ENCODE measurements around the gene DUSP22.

The DUSP22 gene

DNA sequence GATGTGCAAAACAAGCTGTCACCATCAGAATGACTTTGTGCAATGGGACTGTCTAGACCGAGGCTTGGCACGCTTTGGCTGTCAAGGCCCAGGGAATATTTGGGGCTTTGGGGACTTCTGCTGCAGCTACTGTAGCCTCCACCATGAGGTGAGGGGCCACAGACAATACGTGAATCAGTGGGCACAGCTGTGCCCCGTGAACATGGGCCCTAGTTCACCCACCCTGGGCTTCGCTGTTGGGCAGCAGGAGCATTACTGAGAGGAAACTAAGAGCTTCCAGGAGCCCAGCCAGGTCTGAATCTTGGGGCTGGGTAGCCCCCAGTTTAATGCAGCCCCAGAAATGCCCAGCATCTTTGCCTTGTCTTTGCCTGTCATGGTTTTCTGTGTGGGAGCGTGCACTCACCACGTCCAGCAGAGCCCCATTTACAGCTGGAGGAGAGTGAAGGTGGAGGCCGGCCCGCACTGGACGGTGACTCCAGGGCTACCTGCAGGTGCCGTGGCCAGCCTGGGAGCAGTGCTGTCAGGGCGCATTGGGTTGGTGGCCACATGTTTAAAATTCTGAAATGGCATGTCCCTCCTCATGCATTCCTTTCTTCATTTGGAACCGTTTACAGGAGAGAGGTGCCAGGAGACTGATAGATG lies 34.7 kb downstream of the DUSP22 start:
- no peak for DNase-seq (ENCODE audit: low read depth)
- H3K4me3 ChIP-seq (ENCODE audit: low read depth, low read length), result peak overlapping the region; percentile 48
- TF ChIP-seq, protein P1, sequence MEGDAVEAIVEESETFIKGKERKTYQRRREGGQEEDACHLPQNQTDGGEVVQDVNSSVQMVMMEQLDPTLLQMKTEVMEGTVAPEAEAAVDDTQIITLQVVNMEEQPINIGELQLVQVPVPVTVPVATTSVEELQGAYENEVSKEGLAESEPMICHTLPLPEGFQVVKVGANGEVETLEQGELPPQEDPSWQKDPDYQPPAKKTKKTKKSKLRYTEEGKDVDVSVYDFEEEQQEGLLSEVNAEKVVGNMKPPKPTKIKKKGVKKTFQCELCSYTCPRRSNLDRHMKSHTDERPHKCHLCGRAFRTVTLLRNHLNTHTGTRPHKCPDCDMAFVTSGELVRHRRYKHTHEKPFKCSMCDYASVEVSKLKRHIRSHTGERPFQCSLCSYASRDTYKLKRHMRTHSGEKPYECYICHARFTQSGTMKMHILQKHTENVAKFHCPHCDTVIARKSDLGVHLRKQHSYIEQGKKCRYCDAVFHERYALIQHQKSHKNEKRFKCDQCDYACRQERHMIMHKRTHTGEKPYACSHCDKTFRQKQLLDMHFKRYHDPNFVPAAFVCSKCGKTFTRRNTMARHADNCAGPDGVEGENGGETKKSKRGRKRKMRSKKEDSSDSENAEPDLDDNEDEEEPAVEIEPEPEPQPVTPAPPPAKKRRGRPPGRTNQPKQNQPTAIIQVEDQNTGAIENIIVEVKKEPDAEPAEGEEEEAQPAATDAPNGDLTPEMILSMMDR (IDR thresholded peaks at IDR 0.05; ENCODE audit: insufficient read depth, low read depth, low read length, missing control alignments), result no peak

DNA sequence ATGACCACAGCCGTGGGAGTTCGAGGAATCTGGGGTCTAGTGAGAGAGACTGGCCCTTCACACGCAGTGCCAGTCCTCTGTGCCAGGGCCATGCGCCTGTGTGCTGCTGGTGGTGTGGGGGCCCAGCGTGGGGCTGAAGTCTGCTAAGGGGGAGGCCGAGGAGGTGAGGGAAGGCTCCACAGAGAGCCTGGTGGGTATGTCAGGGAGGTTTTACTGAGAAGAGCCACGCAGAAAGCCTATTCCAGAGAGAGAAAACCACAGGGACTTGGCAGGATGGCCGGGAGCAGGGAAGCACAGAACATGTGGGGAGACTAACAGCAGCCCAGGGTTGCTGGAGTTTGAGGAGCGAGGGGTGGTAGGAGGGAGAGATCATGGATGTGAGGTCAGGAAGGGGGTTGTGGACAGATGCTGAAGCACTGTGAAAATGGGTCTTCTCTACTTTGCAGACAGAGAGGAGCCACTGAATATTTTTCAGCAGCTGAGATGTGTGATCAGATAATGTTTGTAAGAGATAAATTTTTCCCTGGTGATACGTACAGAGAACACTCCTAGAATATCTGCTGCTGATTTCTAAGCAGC lies 35.3 kb downstream of the DUSP22 start:
- TF ChIP-seq, protein P1 (IDR thresholded peaks at IDR 0.05; ENCODE audit: insufficient read depth, low read depth, low read length, missing control alignments), result no peak
- no peak for DNase-seq (ENCODE audit: low read depth)
- H3K4me3 ChIP-seq (ENCODE audit: low read depth, low read length), result peak overlapping the region; percentile 48

DNA sequence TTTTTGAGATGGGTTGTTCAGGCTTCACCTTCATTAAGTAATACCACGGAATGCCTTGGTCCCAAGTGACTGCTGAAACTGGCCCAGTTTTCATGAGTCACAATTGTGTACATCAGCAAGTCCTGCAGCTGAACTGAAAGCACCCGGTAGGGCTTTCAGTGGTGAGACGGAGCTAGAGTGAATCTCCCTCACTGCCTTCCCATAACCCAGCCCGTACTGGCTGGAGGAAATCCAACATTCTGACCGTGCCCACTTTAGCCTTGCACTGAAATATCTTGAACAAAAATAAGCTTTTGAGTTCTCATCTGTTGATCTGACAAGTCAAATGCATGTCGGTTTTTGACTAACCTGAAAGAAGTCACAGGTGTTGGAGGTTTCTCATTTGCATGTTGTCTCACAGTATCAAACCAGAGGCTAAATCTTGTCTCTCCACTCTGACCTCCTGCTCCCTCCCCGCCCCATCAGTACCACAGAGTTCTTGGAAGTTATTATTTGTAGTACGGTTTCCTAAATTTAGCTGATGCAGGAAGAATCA lies 35.9 kb downstream of the DUSP22 start:
- TF ChIP-seq, protein P1 (IDR thresholded peaks at IDR 0.05; ENCODE audit: insufficient read depth, low read depth, low read length, missing control alignments), result no peak
- H3K4me3 ChIP-seq (ENCODE audit: low read depth, low read length), result peak overlapping the region; percentile 54
- DNase-seq (ENCODE audit: low read depth), result peak; percentile 99

DNA sequence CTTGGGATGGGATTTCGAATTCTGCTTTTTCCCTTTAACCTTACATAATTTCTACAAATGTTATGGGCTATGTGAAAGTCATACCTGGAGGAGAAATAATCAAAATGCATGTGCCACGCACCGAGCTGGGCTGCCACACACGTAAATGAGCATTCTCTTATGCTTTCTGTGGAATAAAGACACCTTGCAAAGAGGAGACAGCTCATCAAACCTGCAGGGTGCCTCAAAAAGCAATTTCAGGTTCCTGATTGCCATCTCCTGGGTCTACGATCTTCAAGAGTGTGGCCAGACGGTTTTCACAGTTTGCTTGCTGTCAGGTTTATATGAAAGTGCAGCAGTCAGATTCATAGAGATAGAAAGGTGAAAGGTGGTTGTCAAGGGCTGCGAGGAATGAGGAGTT lies 36.6 kb downstream of the DUSP22 start:
- peak; percentile 70 for DNase-seq (ENCODE audit: low read depth)
- TF ChIP-seq, protein P1 (IDR thresholded peaks at IDR 0.05; ENCODE audit: insufficient read depth, low read depth, low read length, missing control alignments), result no peak
- peak overlapping the region; percentile 54 for H3K4me3 ChIP-seq (ENCODE audit: low read depth, low read length)

DNA sequence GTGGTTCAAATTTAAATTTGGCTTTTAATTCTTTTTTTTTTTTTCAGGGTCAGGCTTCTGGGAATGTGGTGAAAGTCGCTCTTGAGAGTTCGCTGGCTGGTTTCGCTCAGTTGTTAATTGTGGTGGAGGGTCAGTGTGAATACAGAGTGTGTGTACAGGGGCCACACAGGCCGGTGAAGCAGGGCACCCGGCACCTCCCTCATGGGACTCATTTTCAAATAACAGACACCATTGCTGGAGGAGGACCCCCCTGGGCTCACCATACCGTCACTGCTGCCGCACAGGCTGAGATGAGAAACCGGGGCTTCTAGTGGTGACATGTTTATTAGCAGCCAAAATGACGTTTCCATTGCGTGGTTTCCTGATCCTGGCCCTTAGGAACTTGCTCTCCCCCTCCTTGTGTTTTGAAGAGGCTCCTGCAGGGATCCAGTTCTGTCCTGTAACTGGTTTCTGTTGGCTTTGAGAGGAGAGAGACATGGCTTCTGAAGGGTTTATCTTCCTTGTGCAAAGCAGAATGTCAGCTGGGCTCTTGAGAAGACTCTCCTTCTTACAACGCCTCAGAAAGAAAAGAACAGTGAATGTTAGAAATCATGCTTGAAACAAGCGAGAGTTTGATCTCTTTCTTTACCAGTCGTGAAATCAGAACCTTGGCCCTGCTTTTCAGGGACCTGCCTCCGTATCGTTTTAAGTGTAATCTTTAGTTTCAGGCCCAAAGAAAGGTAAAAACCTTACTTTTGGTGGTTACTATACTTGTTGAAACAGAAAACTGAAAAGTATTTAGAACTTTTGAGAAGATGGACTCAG lies 37.8 kb downstream of the DUSP22 start:
- DNase-seq (ENCODE audit: low read depth), result peak; percentile 88
- TF ChIP-seq, protein P1 (IDR thresholded peaks at IDR 0.05; ENCODE audit: insufficient read depth, low read depth, low read length, missing control alignments), result no peak
- peak overlapping the region; percentile 54 for H3K4me3 ChIP-seq (ENCODE audit: low read depth, low read length)

DNA sequence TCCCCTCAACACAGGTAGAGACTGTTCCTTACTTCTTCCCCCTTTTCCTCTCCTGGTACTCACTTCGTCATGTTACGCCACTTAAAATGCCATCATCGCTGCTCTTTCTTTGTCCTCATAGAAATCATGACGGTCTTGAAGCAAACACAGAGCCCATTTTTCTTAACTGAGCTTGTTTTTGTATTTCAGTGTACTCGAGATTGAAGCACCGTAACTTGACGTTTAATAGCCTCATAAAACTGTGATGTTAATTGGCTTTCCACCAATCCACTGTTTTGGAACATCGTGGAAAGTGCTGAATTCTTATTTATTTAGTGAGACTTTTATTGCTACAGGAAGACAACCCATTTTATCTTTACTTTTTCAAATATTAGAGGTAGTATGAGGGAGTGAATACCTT lies 38.7 kb downstream of the DUSP22 start:
- TF ChIP-seq, protein P1 (IDR thresholded peaks at IDR 0.05; ENCODE audit: insufficient read depth, low read depth, low read length, missing control alignments), result no peak
- H3K4me3 ChIP-seq (ENCODE audit: low read depth, low read length), result peak overlapping the region; percentile 54
- no peak for DNase-seq (ENCODE audit: low read depth)
